Left colon (tissue), 2 donors: Measurements from ENCODE around the gene PDE4B. TPM values are rescaled to one million over a fixed set of nuclear protein-coding genes. Genes with fewer than 3 reads are reported as not detected.

Experiments used
- ATAC-seq: fragments of 200-7000 bp; cut with Tn5 transposase; one replicate; pipeline ENCODE4 v1.9.1; 2020; ENCODE audit warnings: mild to moderate bottlenecking, moderate library complexity
- DNase-seq, 2 donors: peaks; one replicate each; pipeline ENCODE4 v3.0.0-alpha.2; 2020
- intact Hi-C, 2 donors: fragments of 100-400 bp; cut with DNase I in 1 of 2; cut with micrococcal nuclease in 1 of 2; formaldehyde crosslinking; loops; one replicate each; pipeline versions ENCODE4 v1.11.2 to v1.14.0; 2022; cut with DNase I, micrococcal nuclease
- total RNA-seq, 2 donors: library from RNA; stranded (reverse); fragmentation: NEBNext Ultra II Directional; extraction: Animal tissue kit (Norgen Biotek cat#: 25700); gene quantifications; one replicate each; pipeline ENCODE4 v1.2.1, GENCODE V29; 2021
- donor health status: DM: no; HTN: no; CAD: no.
- donor health status: DM: yes; HTN: yes; CAD: no.

The PDE4B gene
- total RNA-seq, 2 donors from 2014 or later, result 4.2 to 4.4 TPM

DNA sequence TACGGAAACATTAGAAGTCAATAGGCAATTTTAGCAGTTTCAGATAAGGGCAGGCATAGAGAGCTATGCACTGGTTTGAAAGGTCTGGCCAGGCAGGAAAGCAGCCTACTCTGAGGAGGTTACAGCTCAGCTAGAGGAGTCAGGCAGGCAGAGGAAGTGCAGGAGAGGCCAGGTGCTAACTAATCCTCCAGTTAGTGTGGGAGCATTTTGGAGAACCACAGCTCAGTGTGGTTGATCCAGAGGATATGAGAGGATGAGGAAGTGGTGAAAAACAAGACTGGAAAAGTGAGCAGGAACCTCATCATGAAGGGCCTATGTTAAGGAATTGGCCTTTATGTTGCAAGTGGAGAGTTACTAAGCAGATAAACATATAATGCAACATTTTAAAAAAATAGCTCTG lies 458.9 kb downstream of the PDE4B start:
- intact Hi-C loops, result no loop called here
- no peak for ATAC-seq
- no peak for DNase-seq

DNA sequence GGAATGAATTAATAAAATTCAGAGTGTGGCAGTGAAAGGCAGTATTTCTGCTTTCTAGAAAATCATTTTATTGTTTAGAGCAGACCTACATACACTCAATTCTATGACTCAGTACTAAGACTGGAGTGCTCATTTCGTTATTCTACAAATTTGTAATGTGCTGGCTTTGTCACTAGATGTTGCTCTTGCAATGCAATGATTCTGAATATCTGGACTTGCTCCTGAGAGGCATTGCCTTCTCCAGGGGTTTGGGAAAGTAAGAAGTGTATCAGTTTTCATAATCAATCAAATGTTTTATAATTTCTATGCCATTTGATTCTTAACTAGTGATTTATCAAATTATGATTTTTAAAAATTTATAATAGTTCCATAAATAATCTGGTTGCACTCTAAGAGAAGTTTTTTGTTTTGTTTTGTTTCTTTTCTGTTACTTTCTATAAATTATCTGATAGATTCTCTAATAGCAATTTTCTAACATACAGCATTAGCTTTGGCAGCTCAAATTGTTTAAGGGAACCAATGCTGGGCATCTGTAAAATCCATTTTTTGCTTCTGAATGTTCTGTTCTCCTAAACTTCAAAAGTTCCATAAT lies 460.7 kb downstream of the PDE4B start:
- DNase-seq (no peak), ATAC-seq (peak; percentile 85)
- intact Hi-C loops, result no loop called here

DNA sequence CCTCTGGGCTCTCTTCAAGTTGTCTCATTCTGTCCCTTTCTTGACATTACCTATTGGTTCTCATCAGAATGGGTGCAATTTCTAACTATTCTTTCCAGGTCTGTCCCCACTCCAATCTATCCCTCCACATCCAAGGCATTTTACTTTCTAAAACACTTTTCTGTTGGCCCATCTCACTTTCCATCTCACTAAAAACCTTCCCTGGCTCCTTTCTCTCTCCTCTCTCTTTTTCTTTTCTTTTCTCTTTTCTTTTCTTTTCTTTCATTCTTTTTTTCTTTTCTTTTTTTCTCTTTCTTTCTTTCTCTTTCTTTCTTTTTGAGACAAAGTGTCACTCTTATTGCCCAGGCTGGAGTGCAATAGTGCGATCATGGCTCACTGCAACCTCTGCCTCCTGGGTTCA lies 462.1 kb downstream of the PDE4B start:
- ATAC-seq (no peak), DNase-seq (no peak)
- intact Hi-C loops, result no loop called here

DNA sequence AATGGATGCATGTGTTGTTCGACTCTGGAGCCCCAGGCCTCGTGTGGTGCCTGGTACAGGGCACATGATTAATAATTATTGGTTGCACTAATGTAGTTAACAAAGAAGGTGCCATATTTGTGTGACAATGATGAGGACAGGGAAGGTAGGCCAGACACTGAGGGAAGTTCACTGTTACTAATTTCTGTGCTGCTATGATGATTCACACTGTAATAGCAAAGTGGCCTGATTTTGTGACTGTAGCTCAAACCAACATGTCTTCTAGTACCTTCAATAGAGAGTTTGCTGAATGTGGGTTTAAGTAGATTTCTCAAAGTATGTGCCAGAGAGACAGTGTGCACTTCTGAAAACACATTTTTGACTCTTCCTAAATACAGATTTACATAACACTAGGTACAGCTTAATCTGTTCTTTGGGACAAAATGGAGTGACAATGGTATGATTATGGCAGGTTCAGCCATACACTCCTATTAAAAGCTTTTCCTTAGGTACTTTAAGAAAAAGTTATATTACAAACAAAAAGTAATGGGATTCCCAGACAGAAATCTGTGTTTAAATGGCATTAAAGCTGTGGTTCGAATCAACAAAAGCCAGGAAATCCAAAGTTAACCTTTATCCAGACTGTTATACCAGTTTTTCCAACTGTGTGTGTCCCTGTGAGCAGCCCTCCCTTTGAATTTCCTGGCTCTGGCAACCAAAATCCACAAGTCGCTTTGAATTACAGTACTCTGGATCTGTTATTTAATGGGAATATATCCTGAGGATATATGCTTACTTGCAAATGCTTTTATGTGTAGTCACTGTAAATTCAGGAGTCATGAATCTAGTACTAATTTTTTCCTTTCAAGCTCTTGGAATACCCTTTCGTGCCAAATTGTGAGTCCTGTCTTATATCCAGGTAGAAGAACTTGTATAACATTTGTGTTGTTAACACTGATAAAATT lies 464.2 kb downstream of the PDE4B start:
- DNase-seq (no peak), ATAC-seq (no peak)
- intact Hi-C loops, result loop anchor here in 1 of 2 donors (2.0 kb wide), 1 partner anchor 190 kb away; no protein-coding TSS in a partner anchor

DNA sequence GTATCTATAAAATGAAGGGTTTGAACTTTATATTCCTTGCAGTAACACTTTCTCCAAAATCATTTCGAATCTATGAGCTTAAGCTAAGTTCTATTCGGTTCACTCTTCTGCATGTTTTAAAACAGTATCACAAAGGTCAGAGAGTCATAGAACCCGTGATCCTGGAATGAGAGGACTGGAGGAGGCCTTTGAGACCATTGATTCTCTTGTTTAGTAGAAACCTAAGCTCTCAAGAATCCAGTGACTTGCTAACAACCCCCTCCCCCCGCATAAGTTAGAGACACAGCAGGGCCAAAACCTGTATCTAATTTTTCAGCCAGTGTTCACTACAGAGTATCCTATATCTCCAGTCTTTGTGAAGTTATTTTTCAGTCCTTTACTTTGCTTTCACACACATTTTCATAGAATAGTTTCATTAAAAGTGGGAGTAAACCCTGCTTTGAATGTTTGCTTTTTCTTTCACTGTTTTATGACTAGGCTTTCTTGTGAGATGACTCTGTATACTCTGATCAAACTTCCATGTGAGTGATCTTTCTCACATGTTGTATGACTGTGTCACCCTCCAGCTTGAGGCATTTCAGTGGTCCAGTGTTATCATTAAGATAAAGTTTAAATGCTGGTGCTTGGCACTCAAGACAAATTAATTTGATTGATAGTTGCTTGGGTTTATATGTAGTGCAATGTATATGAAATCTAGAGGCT lies 465.9 kb downstream of the PDE4B start:
- intact Hi-C loops, result no loop called here
- ATAC-seq (no peak), DNase-seq (no peak)

DNA sequence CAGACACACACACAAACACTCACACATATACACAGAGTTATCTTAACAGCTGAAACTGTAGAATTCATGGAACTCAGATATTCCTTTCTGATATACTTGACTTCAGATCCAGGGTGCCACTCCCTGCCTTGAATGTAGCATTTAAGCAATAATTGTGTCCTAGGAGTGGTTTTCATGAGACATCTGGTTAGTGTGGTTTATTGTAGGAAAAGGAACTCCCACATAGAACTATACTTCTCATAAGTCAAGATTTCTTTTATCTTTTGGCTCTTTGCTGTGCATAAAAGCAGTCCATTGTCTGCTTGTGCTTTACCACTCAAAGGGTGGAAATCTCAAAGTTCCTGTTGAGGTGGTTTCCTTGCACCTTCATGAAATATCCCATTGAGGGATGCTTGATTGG lies 468.7 kb downstream of the PDE4B start:
- peak; percentile 85 for ATAC-seq
- DNase-seq, result no peak
- intact Hi-C loops, result no loop called here

DNA sequence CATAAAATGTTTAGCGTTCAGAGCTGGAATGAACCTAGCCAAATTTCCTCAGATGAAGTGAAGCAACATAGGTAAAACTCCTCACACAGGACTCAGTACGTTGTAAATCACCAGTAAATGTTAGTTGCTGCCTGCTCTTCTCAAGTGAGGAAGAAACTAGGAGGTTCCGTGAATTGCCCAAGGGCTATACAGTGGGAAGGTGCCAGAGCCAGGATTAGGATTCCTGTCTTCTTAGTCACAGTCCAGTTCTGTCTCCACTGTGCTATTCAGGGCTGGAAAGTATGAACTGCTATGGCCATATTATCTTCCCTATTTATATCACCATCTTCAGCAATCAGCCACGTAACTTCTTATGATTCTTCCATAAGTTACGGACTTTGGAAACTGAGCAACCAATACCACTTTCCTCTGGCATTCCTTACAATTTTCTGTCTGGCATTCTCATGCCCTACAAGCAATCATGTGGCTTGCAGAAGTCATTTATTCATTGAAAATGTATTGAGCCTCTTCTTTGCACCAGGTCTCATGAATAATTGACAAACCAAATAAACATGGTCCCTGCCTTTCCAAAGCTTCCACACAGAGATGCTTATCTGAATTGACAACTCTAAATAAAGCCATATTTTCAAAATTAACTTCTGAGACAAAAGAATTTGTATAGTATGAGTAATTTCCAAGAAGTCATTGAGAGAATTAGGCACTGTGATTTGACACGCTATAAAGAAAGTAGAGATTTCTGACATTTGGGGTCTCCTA lies 469.7 kb downstream of the PDE4B start:
- intact Hi-C loops, result no loop called here
- no peak for DNase-seq
- ATAC-seq, result peak; percentile 77

DNA sequence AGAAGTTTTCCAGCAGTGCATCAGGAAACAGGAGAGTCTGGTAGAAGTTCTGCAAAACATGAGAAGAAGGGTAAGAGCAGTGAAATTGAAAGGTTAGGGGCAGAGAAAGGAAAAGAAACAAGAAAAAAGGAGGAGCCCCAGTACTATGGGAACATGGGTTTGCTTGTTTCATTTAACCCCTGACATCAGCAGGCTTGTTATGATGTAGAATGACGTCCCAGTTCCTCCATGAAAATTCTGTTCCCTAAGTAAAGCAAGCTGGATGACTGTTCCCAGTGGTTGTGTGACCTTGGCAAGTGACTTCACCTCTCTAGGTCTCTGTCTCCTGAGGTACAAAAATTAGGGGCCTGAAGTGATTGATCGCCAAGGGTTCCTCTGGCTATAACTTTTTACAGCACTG lies 472.6 kb downstream of the PDE4B start:
- DNase-seq (no peak), ATAC-seq (no peak)
- intact Hi-C loops, result no loop called here

DNA sequence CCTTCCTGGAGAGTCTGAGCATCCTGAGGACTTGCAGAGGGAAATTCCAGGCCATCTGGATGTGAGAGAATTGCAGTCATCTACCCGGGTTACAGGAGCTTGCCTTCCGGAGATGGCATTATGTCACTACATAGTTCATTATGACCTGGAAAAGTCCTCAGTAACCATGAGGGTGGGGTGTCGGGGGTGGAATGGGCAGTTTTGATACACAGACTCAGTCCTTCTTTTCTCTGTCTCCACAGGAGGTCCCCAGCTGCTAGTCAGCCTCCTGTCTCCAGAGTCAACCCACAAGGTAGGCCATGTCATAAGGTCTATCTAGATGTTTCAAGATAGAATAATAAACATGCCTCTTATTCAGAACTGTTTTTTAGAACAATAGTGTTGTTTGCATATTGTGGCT lies 473.1 kb downstream of the PDE4B start:
- no peak for DNase-seq
- ATAC-seq, result no peak
- intact Hi-C loops, result no loop called here

DNA sequence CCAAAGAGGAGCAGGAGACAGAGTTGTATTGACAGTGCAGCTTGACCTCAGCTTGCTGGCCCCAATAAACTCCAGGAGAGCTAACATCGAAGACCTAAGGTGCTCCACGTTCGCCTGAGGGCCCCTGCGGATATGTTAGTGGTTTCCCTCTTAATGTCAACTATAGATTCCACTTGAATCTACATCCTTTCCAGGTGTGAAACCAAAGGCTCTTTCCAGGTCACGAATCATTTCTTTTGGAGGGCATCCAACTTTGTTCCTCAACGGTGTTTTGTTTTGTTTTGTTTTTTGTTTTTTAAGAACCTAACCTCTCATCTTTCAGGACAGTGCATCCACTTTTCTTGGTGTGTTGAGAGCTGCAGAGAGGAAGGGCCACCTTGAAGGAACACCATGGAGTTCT lies 473.7 kb downstream of the PDE4B start:
- no peak for DNase-seq
- ATAC-seq, result no peak
- intact Hi-C loops, result no loop called here

DNA sequence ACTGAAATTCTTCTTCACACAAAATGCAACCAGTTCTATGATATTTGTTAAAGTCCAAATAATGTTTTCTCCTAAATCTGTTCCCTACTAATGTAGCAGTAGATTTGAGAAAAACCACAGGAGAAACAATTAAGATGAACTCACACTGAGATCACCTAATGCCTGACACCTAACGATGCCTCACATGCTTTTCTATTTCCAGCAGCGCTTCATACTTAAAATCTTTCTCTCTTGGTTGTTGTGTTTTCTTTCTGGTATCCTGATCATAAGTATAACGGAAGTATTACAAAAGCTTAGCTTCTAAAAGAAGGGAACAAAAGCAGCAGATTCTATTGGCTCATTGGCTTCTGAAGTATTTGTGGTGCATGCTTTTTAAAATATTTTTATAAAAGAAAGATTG lies 474.1 kb downstream of the PDE4B start:
- intact Hi-C loops, result no loop called here
- DNase-seq, result no peak
- ATAC-seq, result no peak

DNA sequence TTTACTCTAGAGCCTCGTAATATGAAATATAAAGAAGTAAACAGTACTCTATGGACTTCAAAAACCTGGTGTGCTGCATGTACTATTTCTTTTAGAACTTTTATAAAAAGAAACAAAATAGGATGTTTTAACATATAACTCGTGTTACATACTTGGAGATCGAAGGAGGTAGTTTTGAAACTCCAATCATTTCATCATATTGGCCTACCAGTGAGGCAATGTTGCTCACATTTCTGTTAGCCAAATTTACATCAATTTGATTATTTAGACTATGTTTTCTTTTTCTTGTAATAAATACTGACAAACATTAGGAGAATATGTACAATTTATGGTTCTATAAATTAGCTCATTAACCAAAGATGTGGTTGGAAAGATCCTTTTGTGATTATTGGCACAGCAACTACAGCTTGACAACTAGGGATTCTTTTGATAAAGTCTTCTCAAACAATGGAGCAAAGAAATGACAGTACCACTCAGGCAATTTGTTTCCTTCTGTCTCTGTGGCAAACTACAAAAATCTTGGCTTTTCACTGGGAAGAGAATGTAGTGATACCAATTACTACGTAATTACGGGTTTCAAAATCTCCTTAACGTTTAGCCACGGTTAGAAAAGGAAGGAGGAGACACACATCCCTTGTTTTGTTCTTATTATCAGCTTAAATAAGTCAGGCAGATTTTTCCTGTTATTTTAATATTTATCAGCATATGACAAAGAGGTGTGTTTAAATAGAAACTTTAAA lies 474.7 kb downstream of the PDE4B start:
- no peak for ATAC-seq
- DNase-seq, result no peak
- intact Hi-C loops, result no loop called here

DNA sequence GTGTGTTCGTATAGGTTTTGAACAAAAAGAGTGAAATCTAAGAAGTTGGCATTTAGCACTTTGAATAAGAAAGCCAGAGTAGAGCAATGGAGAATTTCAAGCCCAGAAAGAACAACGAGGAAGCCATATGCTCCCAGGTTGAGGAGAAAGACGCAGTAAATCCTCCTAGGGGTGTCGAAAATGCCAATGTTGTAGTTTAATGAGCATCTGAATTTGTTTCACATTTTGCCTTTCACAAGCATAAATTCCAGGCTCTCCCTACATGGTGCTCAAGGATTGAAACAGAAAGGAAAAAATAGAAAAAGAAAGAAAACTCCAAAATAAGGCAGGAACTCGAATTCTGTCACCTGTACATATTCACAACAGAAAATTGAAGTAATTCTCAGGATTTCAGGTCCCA lies 476.5 kb downstream of the PDE4B start:
- ATAC-seq (no peak), DNase-seq (no peak)
- intact Hi-C loops, result no loop called here

DNA sequence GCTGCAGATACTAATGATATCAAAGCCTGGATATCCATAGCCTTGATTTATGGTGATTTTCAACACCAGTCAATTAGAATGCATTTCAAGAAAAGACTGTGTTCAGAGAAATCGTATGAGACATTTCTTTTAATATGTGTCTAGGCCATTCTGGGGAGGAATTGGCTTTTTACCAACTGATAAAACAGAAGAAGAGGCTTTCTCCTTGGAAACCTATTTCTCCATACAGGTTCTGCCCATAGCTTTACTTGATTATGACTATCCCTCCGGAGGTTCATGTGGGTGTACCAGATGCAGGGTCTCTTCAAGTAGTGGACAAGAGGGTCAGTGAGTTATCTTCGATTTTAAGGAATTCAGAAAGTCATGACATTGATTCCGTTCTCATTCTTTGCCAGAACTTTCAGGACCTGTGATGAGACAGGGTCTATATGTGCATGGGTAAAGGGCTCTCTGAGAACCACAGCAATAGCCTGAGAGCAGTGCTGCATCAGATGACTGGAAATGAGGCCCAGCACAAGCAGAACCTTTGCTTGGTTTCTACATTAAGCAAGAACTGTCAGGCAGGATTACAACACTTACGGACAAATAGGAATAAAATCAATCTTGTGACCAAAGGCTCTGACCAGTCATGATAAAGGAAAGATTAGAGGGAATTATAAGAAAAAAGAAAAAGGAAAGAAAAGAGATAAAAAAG lies 477.6 kb downstream of the PDE4B start:
- intact Hi-C loops, result loop anchor here in 1 of 2 donors (5.0 kb wide), 1 partner anchor 62 kb away; no protein-coding TSS in a partner anchor
- no peak for ATAC-seq
- no peak for DNase-seq

DNA sequence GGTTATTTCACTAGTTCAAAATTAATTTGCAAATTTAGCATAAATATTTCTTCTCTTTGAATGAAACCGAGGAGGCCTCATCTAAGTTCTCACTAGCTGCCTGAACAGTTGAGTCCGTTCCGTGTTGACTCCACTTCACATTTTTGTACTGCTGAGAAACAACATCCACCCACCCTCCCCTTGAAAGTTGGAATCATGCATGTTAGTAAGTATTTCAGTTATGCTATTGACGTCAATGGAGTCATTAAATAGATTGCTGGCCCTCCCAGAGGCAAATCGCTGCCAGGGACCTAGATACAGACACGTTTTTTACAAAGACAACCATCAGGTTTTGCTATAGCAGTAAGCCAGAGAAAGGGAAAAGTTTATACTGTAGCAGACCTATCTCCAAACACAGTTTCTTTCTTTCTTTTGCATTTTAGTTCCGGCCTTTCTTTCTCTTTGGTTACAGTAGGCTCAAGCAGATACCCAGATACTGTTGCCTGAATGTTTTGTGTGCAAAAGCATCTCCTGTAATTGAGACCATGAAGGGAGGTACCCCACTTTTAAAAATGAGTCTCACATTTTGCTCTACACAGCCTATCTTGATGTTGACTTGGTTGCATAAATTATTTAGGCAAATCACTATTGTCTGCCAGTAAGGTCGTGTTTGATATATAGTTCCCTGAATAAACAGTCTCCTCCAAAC lies 478.7 kb downstream of the PDE4B start:
- ATAC-seq, result peak; percentile 92
- intact Hi-C loops, result loop anchor here in 1 of 2 donors (5.0 kb wide), 1 partner anchor 61 kb away; no protein-coding TSS in a partner anchor
- peak; percentile 60 to 88 for DNase-seq

DNA sequence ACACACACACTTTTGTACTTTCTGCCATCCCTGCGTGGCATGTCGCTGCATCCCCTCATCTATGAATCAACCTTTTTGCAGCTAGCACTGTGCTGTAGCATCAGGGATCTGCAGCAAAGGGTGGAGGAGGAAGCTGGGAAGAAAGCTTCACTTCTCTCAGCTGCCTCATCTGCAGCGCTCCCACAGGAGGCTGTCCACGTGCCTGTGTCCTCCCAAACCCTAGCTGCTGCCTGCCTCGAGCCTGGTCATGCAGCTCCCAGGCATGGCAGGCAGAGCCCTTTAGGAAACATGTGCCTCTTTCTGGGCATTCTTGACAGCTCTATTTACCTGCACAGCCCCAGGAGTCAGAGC lies 479.2 kb downstream of the PDE4B start:
- intact Hi-C loops, result loop anchor here in 1 of 2 donors (5.0 kb wide), 1 partner anchor 60 kb away; no protein-coding TSS in a partner anchor
- ATAC-seq, result peak; percentile 88
- DNase-seq, result peak; percentile 35 to 71

DNA sequence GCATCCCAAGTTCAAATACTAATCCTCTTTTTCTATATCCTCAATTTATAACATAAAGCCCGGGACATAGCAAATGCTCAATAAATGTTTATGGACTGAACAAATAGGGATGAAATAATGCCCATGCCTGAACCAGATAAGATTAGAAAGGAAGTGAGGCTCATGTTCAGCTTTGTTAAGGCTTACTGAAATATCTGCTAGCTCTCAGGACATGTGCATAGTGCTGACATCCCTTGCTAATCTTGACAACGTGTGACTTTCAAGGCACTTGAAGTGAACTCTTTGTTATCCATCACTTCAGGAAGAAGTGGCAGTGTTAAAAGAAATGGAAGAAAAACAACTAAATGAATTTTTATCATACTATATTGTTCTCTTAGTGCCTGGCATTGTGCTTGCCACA lies 481.0 kb downstream of the PDE4B start:
- ATAC-seq, result no peak
- intact Hi-C loops, result loop anchor here in 1 of 2 donors (5.0 kb wide), 1 partner anchor 59 kb away; no protein-coding TSS in a partner anchor
- DNase-seq, result no peak
